ENCODE results near the gene JKAMP. TPM values are rescaled to one million over a fixed set of nuclear protein-coding genes. Genes with fewer than 3 reads are reported as not detected.

JKAMP gene
- total and polyA plus RNA-seq, 3 donors from 2014 or later = 76.7 to 87.2 (median 81.4) TPM

DNA sequence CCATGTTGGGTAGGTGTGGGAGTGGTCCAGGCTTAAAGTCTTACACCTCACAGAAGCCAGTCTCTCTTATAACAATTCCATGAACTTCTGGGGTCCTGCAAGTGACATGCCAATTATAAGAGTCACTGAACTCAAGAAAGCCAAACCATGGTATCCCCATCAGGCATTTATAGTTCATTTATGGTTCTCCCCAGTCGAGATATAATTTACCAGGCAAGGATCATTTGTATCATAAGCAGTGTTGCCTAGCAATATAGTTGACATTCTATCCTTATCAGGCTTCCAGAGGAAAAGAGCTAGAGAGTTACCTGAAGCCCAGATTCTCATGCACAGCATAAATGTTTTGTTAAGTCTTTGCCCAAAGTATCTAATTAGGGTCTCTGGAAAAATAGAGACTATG, 8.1 kb downstream of the JKAMP start:
- Histone ChIP-seq H3K27me3 (no peaks in the 10 kb centered on the region), H3K36me3 (ENCODE audit: low read depth, missing control alignments) (no peaks in the 10 kb centered on the region), H3K9me3 (no peaks in the 10 kb centered on the region), H3K4me1 (no peaks in the 10 kb centered on the region), H3K4me3 (no peak overlapping the region), H3K27ac (no peak overlapping the region)
- no peak for TF ChIP-seq POLR2A (IDR thresholded peaks at IDR 0.05)
- TF ChIP-seq, protein P1, sequence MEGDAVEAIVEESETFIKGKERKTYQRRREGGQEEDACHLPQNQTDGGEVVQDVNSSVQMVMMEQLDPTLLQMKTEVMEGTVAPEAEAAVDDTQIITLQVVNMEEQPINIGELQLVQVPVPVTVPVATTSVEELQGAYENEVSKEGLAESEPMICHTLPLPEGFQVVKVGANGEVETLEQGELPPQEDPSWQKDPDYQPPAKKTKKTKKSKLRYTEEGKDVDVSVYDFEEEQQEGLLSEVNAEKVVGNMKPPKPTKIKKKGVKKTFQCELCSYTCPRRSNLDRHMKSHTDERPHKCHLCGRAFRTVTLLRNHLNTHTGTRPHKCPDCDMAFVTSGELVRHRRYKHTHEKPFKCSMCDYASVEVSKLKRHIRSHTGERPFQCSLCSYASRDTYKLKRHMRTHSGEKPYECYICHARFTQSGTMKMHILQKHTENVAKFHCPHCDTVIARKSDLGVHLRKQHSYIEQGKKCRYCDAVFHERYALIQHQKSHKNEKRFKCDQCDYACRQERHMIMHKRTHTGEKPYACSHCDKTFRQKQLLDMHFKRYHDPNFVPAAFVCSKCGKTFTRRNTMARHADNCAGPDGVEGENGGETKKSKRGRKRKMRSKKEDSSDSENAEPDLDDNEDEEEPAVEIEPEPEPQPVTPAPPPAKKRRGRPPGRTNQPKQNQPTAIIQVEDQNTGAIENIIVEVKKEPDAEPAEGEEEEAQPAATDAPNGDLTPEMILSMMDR (IDR thresholded peaks at IDR 0.05) = no peak
- intact Hi-C loops (cut with DNase I; ENCODE audit: low total_unique reads) = no loop called here
- WGBS, 2 donors = 87 to 90% methylated on average over 1 of the region's 1 CpG
- no peak for DNase-seq

DNA sequence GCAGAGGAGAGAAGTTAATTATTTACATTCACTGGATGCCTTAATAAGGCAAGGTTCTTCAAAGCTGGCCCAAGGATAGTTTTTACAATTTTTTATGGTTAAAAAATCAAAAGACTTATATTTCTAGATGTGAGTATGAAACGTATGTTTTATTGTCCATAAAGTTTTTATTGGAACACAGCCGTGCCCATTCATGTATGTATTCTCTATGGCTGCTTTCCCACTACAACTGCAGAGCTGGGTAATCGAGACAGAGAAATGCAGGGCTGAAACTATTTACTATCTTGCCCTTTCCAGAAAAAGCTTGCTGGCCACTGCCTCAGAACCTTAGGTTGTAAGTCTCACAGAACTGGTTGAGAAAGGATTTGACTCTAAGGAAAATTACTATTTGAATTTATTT, 16.4 kb downstream of the JKAMP start:
- Histone ChIP-seq H3K27ac (no peak overlapping the region), H3K27me3 (no peaks in the 10 kb centered on the region), H3K36me3 (ENCODE audit: low read depth, missing control alignments) (no peaks in the 10 kb centered on the region), H3K4me3 (no peak overlapping the region), H3K4me1 (no peaks in the 10 kb centered on the region), H3K9me3 (no peaks in the 10 kb centered on the region)
- no peak for TF ChIP-seq POLR2A (IDR thresholded peaks at IDR 0.05)
- TF ChIP-seq, protein P1 (IDR thresholded peaks at IDR 0.05) = no peak
- no peak for DNase-seq
- WGBS, 2 donors = 86 to 92% methylated on average over 3 of the region's 3 CpGs
- intact Hi-C loops (cut with DNase I; ENCODE audit: low total_unique reads) = no loop called here

DNA sequence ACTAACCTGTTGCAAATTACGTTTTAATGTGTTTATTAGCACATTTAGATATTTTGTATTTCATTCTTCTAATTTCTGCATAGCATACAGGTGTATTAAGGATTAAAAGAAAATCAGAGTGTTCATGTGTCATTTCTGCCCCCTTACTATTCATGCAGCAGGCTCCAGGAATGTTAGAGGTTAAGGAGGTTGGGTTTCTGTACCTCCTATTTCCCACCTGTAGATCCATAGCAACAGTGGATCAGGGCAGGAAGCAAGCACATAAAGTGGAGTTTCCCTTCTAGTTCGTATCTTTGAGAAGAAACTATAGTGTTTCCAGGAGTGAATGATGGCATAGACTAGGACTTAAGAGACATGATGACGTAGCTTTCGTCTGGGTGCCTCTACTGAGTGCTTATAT, 18.9 kb downstream of the JKAMP start:
- DNase-seq = no peak
- H3K27me3 ChIP-seq = no peaks in the 10 kb centered on the region
- WGBS, 2 donors = 60 to 67% methylated on average over 4 of the region's 4 CpGs
- no peaks in the 10 kb centered on the region for H3K4me1 ChIP-seq
- no peak for TF ChIP-seq POLR2A (IDR thresholded peaks at IDR 0.05)
- TF ChIP-seq, protein P1 (IDR thresholded peaks at IDR 0.05) = no peak
- H3K36me3 ChIP-seq (ENCODE audit: low read depth, missing control alignments) = no peaks in the 10 kb centered on the region
- H3K27ac ChIP-seq = no peak overlapping the region
- no peaks in the 10 kb centered on the region for H3K9me3 ChIP-seq
- intact Hi-C loops (cut with DNase I; ENCODE audit: low total_unique reads) = no loop called here
- no peak overlapping the region for H3K4me3 ChIP-seq

DNA sequence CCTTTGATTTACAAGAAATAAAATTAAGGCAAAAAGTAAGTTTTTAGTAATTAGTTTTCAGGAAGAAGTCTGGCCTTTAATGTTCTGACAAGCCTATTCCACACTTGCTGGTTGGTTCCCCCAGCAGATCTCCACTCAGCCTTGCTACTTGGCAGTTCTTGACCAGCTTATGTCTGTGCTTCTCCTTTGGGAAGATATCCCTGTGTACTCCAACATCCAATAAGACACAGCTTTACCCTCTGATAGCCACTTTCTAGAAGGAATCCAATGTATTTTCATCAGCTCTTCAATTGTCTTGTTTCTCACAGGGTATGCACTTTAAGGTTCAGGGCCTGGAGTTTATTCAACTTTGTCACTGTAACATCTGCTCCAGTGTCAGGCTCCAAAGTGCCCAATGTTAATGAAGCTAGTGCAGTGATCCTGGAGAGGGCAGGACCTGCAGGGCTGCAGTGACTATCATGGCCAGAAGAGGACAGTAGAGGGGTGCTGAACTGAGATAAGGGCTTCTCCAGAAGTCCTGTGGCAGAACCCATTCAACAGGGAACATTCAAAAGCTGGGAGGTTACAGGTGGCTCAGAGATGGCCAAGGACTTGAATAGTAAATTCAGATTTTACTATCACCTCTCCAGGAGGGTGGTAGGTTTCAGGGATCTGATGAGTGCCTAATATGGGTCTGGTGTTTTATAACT, 22.9 kb downstream of the JKAMP start:
- Histone ChIP-seq H3K36me3 (ENCODE audit: low read depth, missing control alignments) (no peaks in the 10 kb centered on the region), H3K9me3 (no peaks in the 10 kb centered on the region), H3K4me3 (no peak overlapping the region), H3K4me1 (no peaks in the 10 kb centered on the region), H3K27ac (no peak overlapping the region), H3K27me3 (no peaks in the 10 kb centered on the region)
- TF ChIP-seq, protein P1 (IDR thresholded peaks at IDR 0.05) = peak; percentile 52 to 71 (median 67)
- TF ChIP-seq POLR2A (IDR thresholded peaks at IDR 0.05) = no peak
- intact Hi-C loops (cut with DNase I; ENCODE audit: low total_unique reads) = no loop called here
- DNase-seq = peak; percentile 85

DNA sequence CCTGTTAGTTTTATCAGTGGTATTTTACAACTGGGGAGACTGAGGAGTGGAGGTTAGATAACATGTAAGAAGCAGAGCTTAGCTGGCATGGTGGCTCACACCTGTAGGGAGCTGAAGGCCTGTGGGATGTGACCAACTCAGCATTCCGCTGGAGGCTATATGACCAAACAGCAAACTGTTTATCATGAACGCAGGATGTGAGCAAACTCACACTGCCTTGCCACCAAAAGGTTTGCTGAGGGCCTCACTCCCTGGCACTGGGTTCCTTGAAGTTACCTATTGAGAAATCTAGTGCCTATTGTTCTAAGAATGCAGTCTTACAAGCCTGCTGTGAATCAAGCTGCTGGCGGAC, 23.4 kb downstream of the JKAMP start:
- no peak for DNase-seq
- Histone ChIP-seq H3K4me3 (no peak overlapping the region), H3K9me3 (no peaks in the 10 kb centered on the region), H3K27me3 (no peaks in the 10 kb centered on the region), H3K36me3 (ENCODE audit: low read depth, missing control alignments) (no peaks in the 10 kb centered on the region), H3K27ac (no peak overlapping the region), H3K4me1 (no peaks in the 10 kb centered on the region)
- WGBS, 2 donors = 85 to 97% methylated on average over 3 of the region's 3 CpGs
- intact Hi-C loops (cut with DNase I; ENCODE audit: low total_unique reads) = no loop called here
- TF ChIP-seq POLR2A (IDR thresholded peaks at IDR 0.05) = no peak
- TF ChIP-seq, protein P1 (IDR thresholded peaks at IDR 0.05) = no peak
